CD4-positive, alpha-beta T cell (primary cell): Measurements from ENCODE around the gene FAM181A. TPM values are rescaled to one million over a fixed set of nuclear protein-coding genes. Genes with fewer than 3 reads are reported as not detected.

Experiments used
- ATAC-seq: fragments of 200-7000 bp; cut with Tn5 transposase; one replicate; pipeline ENCODE4 v1.10.0; 2022; ENCODE audit warnings: mild to moderate bottlenecking; ENCODE audit not compliant: poor library complexity
- CTCF ChIA-PET: fragments of 350-600 bp; sonication (Branson Sonifier 250); formaldehyde crosslinking; loops from one replicate; lab custom pipeline; 2021; ENCODE audit warnings: antibody characterized with exemption, inconsistent platforms; lab: Charles Lee
- POLR2A ChIA-PET: fragments of 350-600 bp; sonication (Branson Sonifier 250); formaldehyde crosslinking; loops from one replicate; lab custom pipeline; 2021; ENCODE audit warnings: antibody characterized with exemption, inconsistent platforms; lab: Charles Lee
- DNase-seq, 14 experiments: peaks; one replicate each; pipeline ENCODE4 v3.0.0-alpha.2; 2013 to 2020; ENCODE audit warnings: mixed read lengths in 2 of 14
- H3K27ac ChIP-seq, 2 donors: one replicate each; pipeline versions ENCODE4 v1.5.1 to v1.7.0; 2013; ENCODE audit warnings: low read length in 2 of 2, low read depth in 1 of 2, mild to moderate bottlenecking in 1 of 2
- H3K27me3 ChIP-seq, 2 experiments: 1 replicate in 1 of 2; 2 replicates in 1 of 2; pipeline versions ENCODE4 v1.6.1 to v1.7.0; 2013; ENCODE audit warnings: low read length in 2 of 2, control low read depth in 1 of 2, mild to moderate bottlenecking in 1 of 2, moderate library complexity in 1 of 2; ENCODE audit not compliant: insufficient read depth in 2 of 2, control insufficient read depth in 1 of 2
- H3K36me3 ChIP-seq: one replicate; pipeline ENCODE4 v1.6.1; 2013; ENCODE audit warnings: low read length, control low read depth; ENCODE audit not compliant: insufficient read depth
- H3K4me1 ChIP-seq: one replicate; pipeline ENCODE4 v1.6.1; 2013; ENCODE audit warnings: low read length, control low read depth; ENCODE audit not compliant: insufficient read depth
- H3K4me3 ChIP-seq: one replicate; pipeline ENCODE4 v1.5.1; 2013; ENCODE audit warnings: mild to moderate bottlenecking, low read length, moderate library complexity
- H3K9me3 ChIP-seq, 2 experiments: 1 replicate in 1 of 2; 2 replicates in 1 of 2; pipeline versions ENCODE4 v1.6.1 to v1.7.0; 2013; ENCODE audit warnings: low read length in 2 of 2, mild to moderate bottlenecking in 2 of 2, control low read depth in 1 of 2, moderate library complexity in 1 of 2; ENCODE audit not compliant: control insufficient read depth in 1 of 2, insufficient read depth in 1 of 2
- H3K27ac Mint-ChIP-seq: one replicate; pipeline ENCODE4 v1.8.0; 2020; ENCODE audit warnings: mixed read lengths
- H3K27me3 Mint-ChIP-seq: one replicate; pipeline ENCODE4 v1.8.0; 2021; ENCODE audit warnings: mixed read lengths
- H3K36me3 Mint-ChIP-seq: one replicate; pipeline ENCODE4 v1.8.0; 2021; ENCODE audit warnings: low read depth, mixed read lengths
- H3K4me1 Mint-ChIP-seq: one replicate; pipeline ENCODE4 v1.8.0; 2021; ENCODE audit warnings: low read depth, mixed read lengths
- H3K4me3 Mint-ChIP-seq: one replicate; pipeline ENCODE4 v1.8.0; 2020; ENCODE audit warnings: mild to moderate bottlenecking, mixed read lengths
- H3K9me3 Mint-ChIP-seq: one replicate; pipeline ENCODE4 v1.8.0; 2020; ENCODE audit warnings: mixed read lengths
- intact Hi-C, 2 experiments: fragments of 100-400 bp; cut with DNase I in 1 of 2; cut with micrococcal nuclease in 1 of 2; formaldehyde crosslinking; loops; one replicate each; pipeline versions ENCODE4 v1.15.1 to v1.9.0; 2023 to 2025; cut with DNase I, micrococcal nuclease
- total RNA-seq, 174 experiments: library from RNA in 2 of 174; stranded (reverse) in 2 of 174; gene quantifications; one replicate each; pipeline ENCODE4 v1.2.3 and lab custom pipeline; 2021 to 2026
- TF ChIP-seq, protein P1 (sequence below): fragments of 200-600 bp; IDR thresholded peaks from one replicate; pipeline ENCODE4 v1.8.0; 2022; ENCODE audit warnings: antibody characterized with exemption, mild to moderate bottlenecking

The FAM181A gene
- total RNA-seq, 2 experiments from 2014 or later, result not detected

DNA sequence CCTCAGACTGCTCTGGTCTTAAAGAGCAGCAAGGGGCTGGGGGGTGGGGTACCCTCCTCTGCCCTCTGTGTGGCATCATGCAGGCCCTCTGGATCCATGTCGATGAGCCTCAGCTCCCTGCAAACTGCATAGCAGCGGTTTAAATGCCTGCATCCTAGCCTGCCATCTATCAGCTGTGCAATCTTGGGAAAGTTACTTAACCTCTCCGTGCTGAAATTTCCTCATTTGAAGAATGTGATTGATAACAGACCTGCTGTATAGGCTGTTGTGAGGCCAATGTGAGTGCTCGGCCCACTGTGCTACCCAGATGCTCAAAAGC, 3.8 kb downstream of the FAM181A start:
- no peaks in the 10 kb centered on the region for H3K36me3 Mint-ChIP-seq
- ChIA-PET POLR2A (no interaction called here), CTCF (interaction anchor here (0.8 to 1.3 kb wide), 2 partner anchors 9 to 11 kb away, joined by 3 to 4 read pairs; no protein-coding TSS in a partner anchor)
- H3K27ac Mint-ChIP-seq, result no peak overlapping the region
- H3K9me3 Mint-ChIP-seq, result no peaks in the 10 kb centered on the region
- ATAC-seq, result no peak
- TF ChIP-seq, protein P1, sequence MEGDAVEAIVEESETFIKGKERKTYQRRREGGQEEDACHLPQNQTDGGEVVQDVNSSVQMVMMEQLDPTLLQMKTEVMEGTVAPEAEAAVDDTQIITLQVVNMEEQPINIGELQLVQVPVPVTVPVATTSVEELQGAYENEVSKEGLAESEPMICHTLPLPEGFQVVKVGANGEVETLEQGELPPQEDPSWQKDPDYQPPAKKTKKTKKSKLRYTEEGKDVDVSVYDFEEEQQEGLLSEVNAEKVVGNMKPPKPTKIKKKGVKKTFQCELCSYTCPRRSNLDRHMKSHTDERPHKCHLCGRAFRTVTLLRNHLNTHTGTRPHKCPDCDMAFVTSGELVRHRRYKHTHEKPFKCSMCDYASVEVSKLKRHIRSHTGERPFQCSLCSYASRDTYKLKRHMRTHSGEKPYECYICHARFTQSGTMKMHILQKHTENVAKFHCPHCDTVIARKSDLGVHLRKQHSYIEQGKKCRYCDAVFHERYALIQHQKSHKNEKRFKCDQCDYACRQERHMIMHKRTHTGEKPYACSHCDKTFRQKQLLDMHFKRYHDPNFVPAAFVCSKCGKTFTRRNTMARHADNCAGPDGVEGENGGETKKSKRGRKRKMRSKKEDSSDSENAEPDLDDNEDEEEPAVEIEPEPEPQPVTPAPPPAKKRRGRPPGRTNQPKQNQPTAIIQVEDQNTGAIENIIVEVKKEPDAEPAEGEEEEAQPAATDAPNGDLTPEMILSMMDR, result no peak
- H3K27me3 Mint-ChIP-seq, result no peaks in the 10 kb centered on the region
- no peaks in the 10 kb centered on the region for H3K9me3 ChIP-seq
- DNase-seq, result no peak
- no peaks in the 10 kb centered on the region for H3K4me1 Mint-ChIP-seq
- no peaks in the 10 kb centered on the region for H3K27me3 ChIP-seq
- no peak overlapping the region for H3K4me3 ChIP-seq
- no peaks in the 10 kb centered on the region for H3K4me1 ChIP-seq
- peaks cover 2% of the 10 kb centered on the region for H3K36me3 ChIP-seq
- no peak overlapping the region for H3K27ac ChIP-seq
- intact Hi-C loops, result no loop called here
- no peak overlapping the region for H3K4me3 Mint-ChIP-seq

DNA sequence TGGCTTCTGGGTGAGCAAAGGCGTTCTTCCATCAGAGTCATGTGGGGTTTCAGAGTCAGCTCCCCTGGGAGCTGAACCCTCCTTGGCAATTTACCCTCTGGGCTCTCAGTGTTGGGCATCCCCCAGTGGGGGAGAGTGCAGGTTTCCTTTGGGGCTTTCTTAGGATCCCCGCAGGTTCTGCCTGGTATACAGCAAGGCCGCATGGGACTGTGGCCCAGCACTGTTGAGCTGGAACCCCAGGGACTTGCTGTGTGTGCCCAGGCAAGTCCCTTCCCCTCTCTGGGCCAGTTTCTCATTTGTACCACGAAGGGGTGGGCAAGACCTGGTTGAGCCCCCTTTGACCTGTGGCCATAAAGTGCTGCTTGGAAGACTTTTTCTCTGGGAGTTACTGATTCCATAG, 5.5 kb downstream of the FAM181A start:
- ATAC-seq, result no peak

DNA sequence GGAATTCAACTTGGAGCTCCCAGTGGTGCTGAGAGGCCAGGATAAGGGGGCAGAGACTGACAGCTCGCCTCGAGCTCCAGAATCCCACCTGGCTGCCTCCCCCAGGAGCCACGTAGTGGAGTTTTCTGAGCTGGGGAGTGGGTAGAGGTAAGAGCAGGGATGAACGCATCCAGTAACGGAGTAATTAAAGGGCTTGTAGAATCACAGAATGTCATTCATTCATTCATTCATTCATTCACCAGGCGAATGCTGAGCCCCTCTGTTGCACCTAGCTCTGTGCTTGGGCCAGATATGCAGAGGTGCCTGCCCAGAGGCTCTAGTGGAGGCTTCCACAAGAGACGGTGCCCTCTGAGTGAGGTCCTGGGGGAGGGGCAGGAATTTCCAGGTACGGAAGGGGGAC, 8.1 kb downstream of the FAM181A start:
- ChIA-PET POLR2A (no interaction called here), CTCF (no interaction called here)
- Mint-ChIP-seq H3K27ac (no peak overlapping the region), H3K4me1 (no peaks in the 10 kb centered on the region), H3K36me3 (no peaks in the 10 kb centered on the region), H3K9me3 (no peaks in the 10 kb centered on the region), H3K27me3 (peaks cover 5% of the 10 kb centered on the region), H3K4me3 (no peak overlapping the region)
- DNase-seq, result no peak
- TF ChIP-seq, protein P1, result no peak
- no peak for ATAC-seq
- Histone ChIP-seq H3K27ac (no peak overlapping the region), H3K27me3 (peaks cover 0 to 7% of the 10 kb centered on the region in 2 experiments), H3K36me3 (peaks cover 2% of the 10 kb centered on the region), H3K4me3 (no peak overlapping the region), H3K9me3 (no peaks in the 10 kb centered on the region), H3K4me1 (peaks cover 12% of the 10 kb centered on the region)
- intact Hi-C loops, result loop anchor here in 1 of 2 experiments (5.0 kb wide), 1 partner anchor 247 kb away; no protein-coding TSS in a partner anchor

More for the DNA sequence above, 5.5 kb downstream of the FAM181A start:
- Mint-ChIP-seq H3K27ac (no peak overlapping the region), H3K4me1 (no peaks in the 10 kb centered on the region), H3K27me3 (peaks cover 5% of the 10 kb centered on the region), H3K4me3 (no peak overlapping the region), H3K36me3 (no peaks in the 10 kb centered on the region), H3K9me3 (no peaks in the 10 kb centered on the region)
- Histone ChIP-seq H3K4me3 (no peak overlapping the region), H3K27ac (no peak overlapping the region), H3K4me1 (no peaks in the 10 kb centered on the region), H3K9me3 (no peaks in the 10 kb centered on the region), H3K36me3 (peaks cover 2% of the 10 kb centered on the region), H3K27me3 (no peaks in the 10 kb centered on the region)
- intact Hi-C loops, result no loop called here
- ChIA-PET CTCF (no interaction called here), POLR2A (no interaction called here)
- DNase-seq, result no peak
- TF ChIP-seq, protein P1, result no peak
